GM12878 (cell line): ENCODE data around the gene CSF2. TPM values are rescaled to one million over a fixed set of nuclear protein-coding genes. Genes with fewer than 3 reads are reported as not detected.

ENCODE experiments used
- BCL11A ChIP-seq: IDR thresholded peaks from 2 replicates; pipeline ENCODE4 v1.6.1; 2011; ENCODE audit warnings: low read depth, low read length
- CHD2 ChIP-seq: IDR thresholded peaks from 2 replicates; pipeline ENCODE4 v1.6.1; 2011; ENCODE audit warnings: low read depth, low read length, improper control_type of control experiment, borderline replicate concordance
- EED ChIP-seq: sonication (generic); IDR thresholded peaks from 2 replicates; pipeline ENCODE4 v1.6.1; 2016; ENCODE audit warnings: antibody characterized with exemption, low read depth
- EP300 ChIP-seq, 2 experiments: fragments of 150-350 bp in 1 of 2; IDR thresholded peaks; 2 replicates each; pipeline ENCODE4 v1.6.1; 2011 to 2012; ENCODE audit warnings: low read depth in 2 of 2, low read length in 2 of 2, borderline replicate concordance in 1 of 2, improper control_type of control experiment in 1 of 2, inconsistent platforms in 1 of 2; ENCODE audit not compliant: control insufficient read depth in 1 of 2
- GATAD2B ChIP-seq: fragments of 450-650 bp; conservative IDR thresholded peaks from 2 replicates; pipeline ENCODE4 v1.6.1; 2017; ENCODE audit warnings: low read depth, mild to moderate bottlenecking, moderate library complexity
- MXI1 ChIP-seq: fragments of 150-350 bp; IDR thresholded peaks from 2 replicates; pipeline ENCODE4 v1.6.1; 2011; ENCODE audit warnings: low read depth, mild to moderate bottlenecking, inconsistent platforms, low read length, improper control_type of control experiment
- PAX5 ChIP-seq: IDR thresholded peaks from 2 replicates; pipeline ENCODE4 v1.6.1; 2011; ENCODE audit warnings: low read depth, low read length, borderline replicate concordance
- TCF12 ChIP-seq: IDR thresholded peaks from 2 replicates; pipeline ENCODE4 v1.6.1; 2011; ENCODE audit warnings: low read depth, mild to moderate bottlenecking, low read length
- ZBED1 ChIP-seq: IDR thresholded peaks from 2 replicates; pipeline ENCODE4 v1.6.1; 2016; ENCODE audit warnings: borderline replicate concordance
- polyA plus RNA-seq, 11 experiments: library from polyadenylated mRNA; depleted of rRNA in 4 of 11; unstranded in 6 of 11; stranded (reverse) in 5 of 11; fragments of >200 nt; fragmentation: Nextera tagmentation in 4 of 11; fragmentation: Illumina TruSeq in 1 of 11; extraction: Ambion mirVana in 4 of 11; extraction: Trizol in 1 of 11; gene quantifications; 1 replicate in 1 of 11; 2 replicates in 10 of 11; pipeline versions ENCODE4 v1.2.1 to v1.2.3, GENCODE V29; 2011 to 2016; ENCODE audit warnings: inconsistent platforms in 2 of 11, missing spikeins in 2 of 11, low read depth in 1 of 11
- total RNA-seq, 4 experiments: library from RNA; depleted of rRNA in 3 of 4; stranded (reverse); fragments of >200 nt in 3 of 4; fragmentation: Illumina TruSeq in 1 of 4; extraction: Trizol in 1 of 4; gene quantifications; 2 replicates each; pipeline versions ENCODE4 v1.2.1 to v1.2.3, GENCODE V29; 2013 to 2021
- TF ChIP-seq, protein P1 (sequence below): fragments of 450-650 bp; formaldehyde crosslinking; IDR thresholded peaks from 2 replicates; pipeline ENCODE4 v1.4.0; 2020; ENCODE audit warnings: mild to moderate bottlenecking, moderate library complexity
- TF ChIP-seq, protein P2 (sequence below): IDR thresholded peaks from 2 replicates; pipeline ENCODE4 v1.6.1; 2012; ENCODE audit warnings: low read depth, low read length, improper control_type of control experiment
- TF ChIP-seq, protein P3 (sequence below): IDR thresholded peaks from 2 replicates; pipeline ENCODE4 v1.6.1; 2011; ENCODE audit warnings: low read depth, low read length, improper control_type of control experiment, borderline replicate concordance
- TF ChIP-seq, protein P4 (sequence below): fragments of 450-650 bp; formaldehyde crosslinking; IDR thresholded peaks from 2 replicates; pipeline ENCODE4 v1.4.0; 2022; ENCODE audit warnings: mild to moderate bottlenecking, moderate library complexity

CSF2 gene
- total and polyA plus RNA-seq, 10 of the 15 experiments (the other 5 are each of a cell fraction or from before 2014, with no cell fraction given), result 0.15 to 2.0 (median 0.69) TPM; not detected in 2

DNA sequence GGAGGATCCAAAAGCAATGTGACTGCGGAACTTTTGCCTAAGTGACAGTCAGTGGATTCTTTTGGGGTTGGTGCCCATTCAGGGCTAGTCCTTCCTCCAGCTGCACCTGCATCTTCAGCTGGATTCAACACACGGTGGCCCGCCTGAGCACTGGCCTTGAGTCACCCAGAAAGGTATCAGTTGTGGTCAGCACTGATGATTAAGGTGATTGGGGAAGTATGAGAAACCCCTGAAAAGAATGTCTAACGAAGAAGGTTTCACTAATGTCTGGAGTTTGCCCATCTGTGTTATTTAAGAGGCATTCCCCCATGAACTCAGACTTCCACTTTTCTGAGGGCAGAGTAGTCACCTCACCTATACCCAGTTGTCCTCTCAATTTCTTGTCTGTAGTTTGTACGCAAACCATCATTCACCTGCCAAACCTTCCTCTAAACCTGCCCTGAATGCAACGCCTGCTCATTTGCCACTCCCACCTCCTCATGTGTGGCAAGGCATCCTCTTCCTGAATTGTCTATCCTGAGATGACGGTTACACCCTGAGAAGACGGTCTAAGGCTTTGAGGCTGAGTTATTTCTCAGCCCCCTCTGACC, 27.2 kb downstream of the CSF2 start (continued):
- TF ChIP-seq, protein P1, sequence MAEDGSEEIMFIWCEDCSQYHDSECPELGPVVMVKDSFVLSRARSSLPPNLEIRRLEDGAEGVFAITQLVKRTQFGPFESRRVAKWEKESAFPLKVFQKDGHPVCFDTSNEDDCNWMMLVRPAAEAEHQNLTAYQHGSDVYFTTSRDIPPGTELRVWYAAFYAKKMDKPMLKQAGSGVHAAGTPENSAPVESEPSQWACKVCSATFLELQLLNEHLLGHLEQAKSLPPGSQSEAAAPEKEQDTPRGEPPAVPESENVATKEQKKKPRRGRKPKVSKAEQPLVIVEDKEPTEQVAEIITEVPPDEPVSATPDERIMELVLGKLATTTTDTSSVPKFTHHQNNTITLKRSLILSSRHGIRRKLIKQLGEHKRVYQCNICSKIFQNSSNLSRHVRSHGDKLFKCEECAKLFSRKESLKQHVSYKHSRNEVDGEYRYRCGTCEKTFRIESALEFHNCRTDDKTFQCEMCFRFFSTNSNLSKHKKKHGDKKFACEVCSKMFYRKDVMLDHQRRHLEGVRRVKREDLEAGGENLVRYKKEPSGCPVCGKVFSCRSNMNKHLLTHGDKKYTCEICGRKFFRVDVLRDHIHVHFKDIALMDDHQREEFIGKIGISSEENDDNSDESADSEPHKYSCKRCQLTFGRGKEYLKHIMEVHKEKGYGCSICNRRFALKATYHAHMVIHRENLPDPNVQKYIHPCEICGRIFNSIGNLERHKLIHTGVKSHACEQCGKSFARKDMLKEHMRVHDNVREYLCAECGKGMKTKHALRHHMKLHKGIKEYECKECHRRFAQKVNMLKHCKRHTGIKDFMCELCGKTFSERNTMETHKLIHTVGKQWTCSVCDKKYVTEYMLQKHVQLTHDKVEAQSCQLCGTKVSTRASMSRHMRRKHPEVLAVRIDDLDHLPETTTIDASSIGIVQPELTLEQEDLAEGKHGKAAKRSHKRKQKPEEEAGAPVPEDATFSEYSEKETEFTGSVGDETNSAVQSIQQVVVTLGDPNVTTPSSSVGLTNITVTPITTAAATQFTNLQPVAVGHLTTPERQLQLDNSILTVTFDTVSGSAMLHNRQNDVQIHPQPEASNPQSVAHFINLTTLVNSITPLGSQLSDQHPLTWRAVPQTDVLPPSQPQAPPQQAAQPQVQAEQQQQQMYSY (CRISPR knock-in tag), result no peak
- TF ChIP-seq, protein P2, sequence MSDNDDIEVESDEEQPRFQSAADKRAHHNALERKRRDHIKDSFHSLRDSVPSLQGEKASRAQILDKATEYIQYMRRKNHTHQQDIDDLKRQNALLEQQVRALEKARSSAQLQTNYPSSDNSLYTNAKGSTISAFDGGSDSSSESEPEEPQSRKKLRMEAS, result no peak
- TF ChIP-seq MXI1 (no peak), BCL11A (peak; percentile 40), GATAD2B (peak; percentile 56; the same call in 1 of the 2 replicates), EED (peak; percentile 67; the same call in 1 of the 2 replicates), ZBED1 (peak; percentile 79; the same call in 1 of the 2 replicates), TCF12 (peak; percentile 89), CHD2 (no peak; the same call in 1 of the 2 replicates), EP300 (IDR thresholded peaks at IDR 0.05; ENCODE audit: borderline replicate concordance in 1 of 2, control insufficient read depth in 1 of 2, low read depth in 2 of 2, low read length in 2 of 2) (peak in 1 of 2 experiments; percentile 33; a peak in 1 of 4 replicates), PAX5 (peak; percentile 91; the same call in 1 of the 2 replicates)
- TF ChIP-seq, protein P3, sequence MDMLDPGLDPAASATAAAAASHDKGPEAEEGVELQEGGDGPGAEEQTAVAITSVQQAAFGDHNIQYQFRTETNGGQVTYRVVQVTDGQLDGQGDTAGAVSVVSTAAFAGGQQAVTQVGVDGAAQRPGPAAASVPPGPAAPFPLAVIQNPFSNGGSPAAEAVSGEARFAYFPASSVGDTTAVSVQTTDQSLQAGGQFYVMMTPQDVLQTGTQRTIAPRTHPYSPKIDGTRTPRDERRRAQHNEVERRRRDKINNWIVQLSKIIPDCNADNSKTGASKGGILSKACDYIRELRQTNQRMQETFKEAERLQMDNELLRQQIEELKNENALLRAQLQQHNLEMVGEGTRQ, result no peak
- TF ChIP-seq, protein P4, sequence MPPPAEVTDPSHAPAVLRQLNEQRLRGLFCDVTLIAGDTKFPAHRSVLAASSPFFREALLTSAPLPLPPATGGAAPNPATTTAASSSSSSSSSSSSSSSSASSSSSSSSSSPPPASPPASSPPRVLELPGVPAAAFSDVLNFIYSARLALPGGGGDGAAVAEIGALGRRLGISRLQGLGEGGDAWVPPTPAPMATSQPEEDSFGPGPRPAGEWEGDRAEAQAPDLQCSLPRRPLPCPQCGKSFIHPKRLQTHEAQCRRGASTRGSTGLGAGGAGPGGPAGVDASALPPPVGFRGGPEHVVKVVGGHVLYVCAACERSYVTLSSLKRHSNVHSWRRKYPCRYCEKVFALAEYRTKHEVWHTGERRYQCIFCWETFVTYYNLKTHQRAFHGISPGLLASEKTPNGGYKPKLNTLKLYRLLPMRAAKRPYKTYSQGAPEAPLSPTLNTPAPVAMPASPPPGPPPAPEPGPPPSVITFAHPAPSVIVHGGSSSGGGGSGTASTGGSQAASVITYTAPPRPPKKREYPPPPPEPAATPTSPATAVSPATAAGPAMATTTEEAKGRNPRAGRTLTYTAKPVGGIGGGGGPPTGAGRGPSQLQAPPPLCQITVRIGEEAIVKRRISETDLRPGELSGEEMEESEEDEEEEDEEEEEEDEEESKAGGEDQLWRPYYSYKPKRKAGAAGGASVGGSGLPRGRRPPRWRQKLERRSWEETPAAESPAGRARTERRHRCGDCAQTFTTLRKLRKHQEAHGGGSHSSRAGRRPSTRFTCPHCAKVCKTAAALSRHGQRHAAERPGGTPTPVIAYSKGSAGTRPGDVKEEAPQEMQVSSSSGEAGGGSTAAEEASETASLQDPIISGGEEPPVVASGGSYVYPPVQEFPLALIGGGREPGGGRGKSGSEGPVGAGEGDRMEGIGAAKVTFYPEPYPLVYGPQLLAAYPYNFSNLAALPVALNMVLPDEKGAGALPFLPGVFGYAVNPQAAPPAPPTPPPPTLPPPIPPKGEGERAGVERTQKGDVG (CRISPR knock-in tag), result no peak
